ENCODE data around the gene CHKB. TPM values are rescaled to one million over a fixed set of nuclear protein-coding genes. Genes with fewer than 3 reads are reported as not detected.

CHKB gene
- total and polyA plus RNA-seq, 2 donors (not counting 1 experiment from before 2014, with no cell fraction given), result 21.9 to 22.8 TPM

GRCh38 chr22:50600538-50600937 is 17.9 kb upstream of the CHKB start, which contains the start of gene MAPK8IP2:
TSS of gene MAPK8IP2 (plus strand) at chr22:50600793. CDS start at chr22:50600819, 26 bp downstream.
- no peak for TF ChIP-seq CTCF (conservative IDR thresholded peaks at IDR 0.05 in 1 of 2, IDR thresholded peaks at IDR 0.05 in 1 of 2; ENCODE audit: low read depth in 1 of 2, low read length in 2 of 2)
- TF ChIP-seq EZH2 (IDR thresholded peaks at IDR 0.05; ENCODE audit: low read length, missing control alignments), result no peak
- H3K4me1 ChIP-seq (ENCODE audit: control insufficient read depth, extremely low read depth, insufficient read depth, low read length), result no peaks in the 10 kb centered on the region
- H4K20me1 ChIP-seq (ENCODE audit: control insufficient read depth, extremely low read depth, insufficient read depth, low read length), result no peaks in the 10 kb centered on the region
- no peak within 1 kb of the TSS for H3K4me2 ChIP-seq (ENCODE audit: extremely low read depth, insufficient read depth, low read length)
- no peak within 1 kb of the TSS for H3K27ac ChIP-seq (ENCODE audit: insufficient read depth, low read length)
- H2AFZ ChIP-seq (ENCODE audit: low read length), result no peak within 1 kb of the TSS
- H3K79me2 ChIP-seq (ENCODE audit: control insufficient read depth, insufficient read depth, low read length), result no peaks in the 10 kb centered on the region
- H3K27me3 ChIP-seq (ENCODE audit: control insufficient read depth, insufficient read depth, low read length), result peaks cover 25% of the 10 kb centered on the region
- H3K9me3 ChIP-seq (ENCODE audit: control insufficient read depth, insufficient read depth, low read depth, low read length), result no peaks in the 10 kb centered on the region
- no peak for DNase-seq (ENCODE audit: low read depth in 2 of 2)
- H3K36me3 ChIP-seq (ENCODE audit: control insufficient read depth, insufficient read depth, low read length), result no peaks in the 10 kb centered on the region
- peak within 1 kb of the TSS in 1 of 4 experiments; percentile 12 for H3K4me3 ChIP-seq (replicated peaks in 1 of 4; ENCODE audit: control extremely low read depth in 1 of 4, insufficient read depth in 1 of 4, low read depth in 3 of 4, low read length in 4 of 4)
- H3K9ac ChIP-seq (ENCODE audit: insufficient read depth, low read length), result no peak within 1 kb of the TSS

- no peak overlapping the region for H3K27ac ChIP-seq (ENCODE audit: insufficient read depth, low read length)
- no peaks in the 10 kb centered on the region for H3K9me3 ChIP-seq (ENCODE audit: control insufficient read depth, insufficient read depth, low read depth, low read length)
- H3K9ac ChIP-seq (ENCODE audit: insufficient read depth, low read length), result no peak overlapping the region
- no peak overlapping the region for H2AFZ ChIP-seq (ENCODE audit: low read length)
- no peaks in the 10 kb centered on the region for H3K36me3 ChIP-seq (ENCODE audit: control insufficient read depth, insufficient read depth, low read length)
- no peaks in the 10 kb centered on the region for H3K79me2 ChIP-seq (ENCODE audit: control insufficient read depth, insufficient read depth, low read length)
- H3K4me2 ChIP-seq (ENCODE audit: extremely low read depth, insufficient read depth, low read length), result no peak overlapping the region
- H3K27me3 ChIP-seq (ENCODE audit: control insufficient read depth, insufficient read depth, low read length), result peaks cover 25% of the 10 kb centered on the region
- peak overlapping the region in 1 of 4 experiments; percentile 12 for H3K4me3 ChIP-seq (replicated peaks in 1 of 4; ENCODE audit: control extremely low read depth in 1 of 4, insufficient read depth in 1 of 4, low read depth in 3 of 4, low read length in 4 of 4)
- TF ChIP-seq EZH2 (IDR thresholded peaks at IDR 0.05; ENCODE audit: low read length, missing control alignments), result peak; percentile 77
- no peak for TF ChIP-seq CTCF (conservative IDR thresholded peaks at IDR 0.05 in 1 of 2, IDR thresholded peaks at IDR 0.05 in 1 of 2; ENCODE audit: low read depth in 1 of 2, low read length in 2 of 2)
- no peaks in the 10 kb centered on the region for H4K20me1 ChIP-seq (ENCODE audit: control insufficient read depth, extremely low read depth, insufficient read depth, low read length)
- peak in 1 of 2 donors; percentile 33 for DNase-seq (ENCODE audit: low read depth in 2 of 2)
- H3K4me1 ChIP-seq (ENCODE audit: control insufficient read depth, extremely low read depth, insufficient read depth, low read length), result no peaks in the 10 kb centered on the region
Observed at GRCh38 chr22:50599816-50600455, 17.3 kb upstream of the CHKB start.

GRCh38 chr22:50597097-50597496 is 14.4 kb upstream of the CHKB start:
- Histone ChIP-seq H3K4me3 (replicated peaks in 1 of 4; ENCODE audit: control extremely low read depth in 1 of 4, insufficient read depth in 1 of 4, low read depth in 3 of 4, low read length in 4 of 4) (no peak overlapping the region), H2AFZ (ENCODE audit: low read length) (no peak overlapping the region), H3K4me1 (ENCODE audit: control insufficient read depth, extremely low read depth, insufficient read depth, low read length) (no peaks in the 10 kb centered on the region), H3K9me3 (ENCODE audit: control insufficient read depth, insufficient read depth, low read depth, low read length) (no peaks in the 10 kb centered on the region), H3K4me2 (ENCODE audit: extremely low read depth, insufficient read depth, low read length) (no peak overlapping the region), H3K9ac (ENCODE audit: insufficient read depth, low read length) (no peak overlapping the region), H3K36me3 (ENCODE audit: control insufficient read depth, insufficient read depth, low read length) (no peaks in the 10 kb centered on the region), H3K27ac (ENCODE audit: insufficient read depth, low read length) (no peak overlapping the region), H3K27me3 (ENCODE audit: control insufficient read depth, insufficient read depth, low read length) (peaks cover 11% of the 10 kb centered on the region), H3K79me2 (ENCODE audit: control insufficient read depth, insufficient read depth, low read length) (no peaks in the 10 kb centered on the region), H4K20me1 (ENCODE audit: control insufficient read depth, extremely low read depth, insufficient read depth, low read length) (no peaks in the 10 kb centered on the region)
- no peak for DNase-seq (ENCODE audit: low read depth in 2 of 2)
- TF ChIP-seq CTCF (conservative IDR thresholded peaks at IDR 0.05 in 1 of 2, IDR thresholded peaks at IDR 0.05 in 1 of 2; ENCODE audit: low read depth in 1 of 2, low read length in 2 of 2), result no peak
- no peak for TF ChIP-seq EZH2 (IDR thresholded peaks at IDR 0.05; ENCODE audit: low read length, missing control alignments)

Measured in fibroblast of lung (primary cell).